ENCODE data around the gene CYYR1.

- TF ChIP-seq GATA2 (IDR thresholded peaks at IDR 0.05; ENCODE audit: low read depth, low read length) (no peak), GATA3 (IDR thresholded peaks at IDR 0.05; ENCODE audit: low read depth, low read length) (no peak)
Observed at GRCh38 chr21:26441149-26441548, 131.9 kb downstream of the CYYR1 start.

Data from SH-SY5Y (cell line).